ENCODE data around the gene KIF6.

Gene KIF6

DNA sequence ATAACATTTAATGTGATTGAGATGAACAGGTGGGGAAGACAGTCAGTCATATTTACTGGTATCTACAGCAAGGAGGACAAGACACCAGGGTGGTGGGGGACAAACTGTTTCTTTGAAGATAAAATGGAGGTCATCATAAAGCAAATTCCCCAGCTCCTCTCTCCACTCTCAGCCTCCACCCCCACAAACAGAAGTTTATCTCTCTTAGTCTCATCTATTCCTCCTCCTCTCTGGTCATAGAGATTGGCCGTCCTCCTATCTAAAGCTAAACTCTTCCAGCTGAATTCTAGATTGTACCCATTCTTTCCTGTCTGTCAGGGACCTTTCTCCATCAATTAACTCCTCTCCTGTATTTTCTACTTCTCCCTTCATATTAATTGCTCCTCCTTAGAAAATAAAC lies 71.1 kb downstream of the KIF6 start:
- Histone ChIP-seq H3K4me3 (ENCODE audit: low read depth, low read length) (no peak overlapping the region), H3K27ac (no peak overlapping the region), H3K36me3 (no peaks in the 10 kb centered on the region), H3K9me3 (ENCODE audit: severe bottlenecking) (no peaks in the 10 kb centered on the region), H3K27me3 (ENCODE audit: insufficient read depth, low read depth, severe bottlenecking) (no peaks in the 10 kb centered on the region)
- TF ChIP-seq, protein P1, sequence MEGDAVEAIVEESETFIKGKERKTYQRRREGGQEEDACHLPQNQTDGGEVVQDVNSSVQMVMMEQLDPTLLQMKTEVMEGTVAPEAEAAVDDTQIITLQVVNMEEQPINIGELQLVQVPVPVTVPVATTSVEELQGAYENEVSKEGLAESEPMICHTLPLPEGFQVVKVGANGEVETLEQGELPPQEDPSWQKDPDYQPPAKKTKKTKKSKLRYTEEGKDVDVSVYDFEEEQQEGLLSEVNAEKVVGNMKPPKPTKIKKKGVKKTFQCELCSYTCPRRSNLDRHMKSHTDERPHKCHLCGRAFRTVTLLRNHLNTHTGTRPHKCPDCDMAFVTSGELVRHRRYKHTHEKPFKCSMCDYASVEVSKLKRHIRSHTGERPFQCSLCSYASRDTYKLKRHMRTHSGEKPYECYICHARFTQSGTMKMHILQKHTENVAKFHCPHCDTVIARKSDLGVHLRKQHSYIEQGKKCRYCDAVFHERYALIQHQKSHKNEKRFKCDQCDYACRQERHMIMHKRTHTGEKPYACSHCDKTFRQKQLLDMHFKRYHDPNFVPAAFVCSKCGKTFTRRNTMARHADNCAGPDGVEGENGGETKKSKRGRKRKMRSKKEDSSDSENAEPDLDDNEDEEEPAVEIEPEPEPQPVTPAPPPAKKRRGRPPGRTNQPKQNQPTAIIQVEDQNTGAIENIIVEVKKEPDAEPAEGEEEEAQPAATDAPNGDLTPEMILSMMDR (IDR thresholded peaks at IDR 0.05; ENCODE audit: low read depth, low read length), result no peak
- DNase-seq, result no peak

- Histone ChIP-seq H3K27me3 (ENCODE audit: insufficient read depth, low read depth, severe bottlenecking) (no peaks in the 10 kb centered on the region), H3K36me3 (no peaks in the 10 kb centered on the region), H3K9me3 (ENCODE audit: severe bottlenecking) (no peaks in the 10 kb centered on the region), H3K27ac (no peak overlapping the region), H3K4me3 (ENCODE audit: low read depth, low read length) (no peak overlapping the region)
- TF ChIP-seq, protein P1 (IDR thresholded peaks at IDR 0.05; ENCODE audit: low read depth, low read length), result no peak
- DNase-seq, result no peak
Observed at GRCh38 chr6:39653612-39654011, 71.6 kb downstream of the KIF6 start.

DNA sequence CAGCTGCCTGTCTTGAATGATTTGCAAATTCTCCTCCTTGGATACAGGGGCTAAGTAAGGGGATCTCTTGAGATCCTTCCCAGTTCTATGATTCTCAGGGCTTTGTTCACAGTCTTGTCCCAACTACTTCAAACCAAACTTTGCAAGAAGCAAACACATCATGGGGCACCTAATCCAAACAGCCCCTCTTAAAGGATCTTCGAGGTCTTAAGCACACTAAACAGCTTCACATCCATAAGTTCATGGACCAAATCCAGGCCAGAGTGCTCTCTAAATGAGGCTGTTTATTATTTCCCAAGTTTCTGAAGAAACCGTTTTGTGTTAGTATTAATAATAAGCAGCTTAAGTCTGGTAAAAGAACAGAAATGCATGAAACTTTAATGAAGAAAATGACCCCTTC lies 75.2 kb downstream of the KIF6 start:
- DNase-seq, result no peak
- no peaks in the 10 kb centered on the region for H3K36me3 ChIP-seq
- TF ChIP-seq, protein P1 (IDR thresholded peaks at IDR 0.05; ENCODE audit: low read depth, low read length), result no peak
- no peaks in the 10 kb centered on the region for H3K9me3 ChIP-seq (ENCODE audit: severe bottlenecking)
- H3K27me3 ChIP-seq (ENCODE audit: insufficient read depth, low read depth, severe bottlenecking), result no peaks in the 10 kb centered on the region
- H3K4me3 ChIP-seq (ENCODE audit: low read depth, low read length), result no peak overlapping the region
- no peak overlapping the region for H3K27ac ChIP-seq

DNA sequence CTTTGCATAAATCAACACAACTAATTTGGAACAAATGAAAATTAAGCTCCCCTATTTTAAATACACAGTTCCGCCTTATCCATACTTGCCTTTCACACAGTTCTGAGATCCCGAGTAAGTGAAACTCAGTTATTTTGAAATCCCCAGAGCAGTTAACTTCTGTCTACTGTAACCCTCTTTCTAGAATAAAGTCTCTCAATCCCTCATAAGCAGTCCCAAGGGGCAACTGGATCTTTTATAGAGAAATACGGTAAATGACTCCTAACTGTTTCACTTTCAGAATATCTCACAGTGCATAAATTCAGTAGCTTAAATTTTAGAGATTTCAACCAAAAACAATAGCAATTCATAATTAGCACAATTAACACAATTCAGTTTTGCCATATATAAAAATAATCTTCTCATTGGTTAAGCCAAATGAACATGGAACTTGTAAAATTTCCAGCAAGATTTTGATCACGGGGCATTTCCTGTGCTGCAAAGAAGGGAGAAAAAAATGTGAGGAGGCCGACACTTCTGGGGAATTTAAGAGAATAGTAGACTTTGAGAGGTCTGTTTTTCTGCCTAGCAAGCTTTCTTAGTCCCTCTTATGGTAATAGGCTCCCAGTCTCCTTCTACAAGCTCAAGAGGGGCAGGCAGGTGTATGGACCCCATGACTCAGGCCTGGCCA lies 78.3 kb downstream of the KIF6 start:
- TF ChIP-seq, protein P1 (IDR thresholded peaks at IDR 0.05; ENCODE audit: low read depth, low read length), result no peak
- Histone ChIP-seq H3K27me3 (ENCODE audit: insufficient read depth, low read depth, severe bottlenecking) (no peaks in the 10 kb centered on the region), H3K4me3 (ENCODE audit: low read depth, low read length) (no peak overlapping the region), H3K36me3 (no peaks in the 10 kb centered on the region), H3K27ac (no peak overlapping the region), H3K9me3 (ENCODE audit: severe bottlenecking) (no peaks in the 10 kb centered on the region)
- no peak for DNase-seq

DNA sequence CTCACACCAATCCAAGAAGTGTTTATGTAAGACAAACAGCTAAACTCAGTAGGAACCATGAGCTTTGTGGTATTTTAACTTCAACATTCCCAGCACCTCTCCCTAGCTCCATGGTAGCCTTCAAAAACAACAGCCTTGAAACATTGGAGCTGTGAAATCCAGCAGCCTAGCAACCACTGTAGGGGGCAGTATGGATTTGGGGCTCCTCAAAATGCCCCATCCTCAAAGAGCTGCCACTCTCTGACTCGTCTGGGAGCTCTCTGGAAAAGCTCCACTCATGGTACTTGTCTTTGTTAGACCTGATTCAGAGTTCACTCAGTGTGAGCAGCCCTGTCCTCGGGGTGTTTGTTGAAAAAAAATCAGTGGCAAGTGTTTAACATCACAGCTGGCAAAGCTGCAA lies 82.9 kb downstream of the KIF6 start:
- Histone ChIP-seq H3K27me3 (ENCODE audit: insufficient read depth, low read depth, severe bottlenecking) (no peaks in the 10 kb centered on the region), H3K9me3 (ENCODE audit: severe bottlenecking) (no peaks in the 10 kb centered on the region), H3K27ac (no peak overlapping the region), H3K36me3 (no peaks in the 10 kb centered on the region), H3K4me3 (ENCODE audit: low read depth, low read length) (no peak overlapping the region)
- TF ChIP-seq, protein P1 (IDR thresholded peaks at IDR 0.05; ENCODE audit: low read depth, low read length), result 0 out of 2 replicates have a peak, but pooled peaks have one; percentile 2
- DNase-seq, result no peak
